HL-60 (cell line): ENCODE data around the gene IL4.

Experiments
- DNase-seq, 2 experiments: peaks; one replicate each; pipeline ENCODE4 v3.0.0-alpha.2; 2010 to 2020; ENCODE audit warnings: low read depth in 1 of 2, low spot score in 1 of 2
- H3K27ac ChIP-seq: fragments of 250-450 bp; sonication (Bioruptor Pico); replicated peaks from 2 replicates; pipeline ENCODE4 v1.5.1; 2020; ENCODE audit warnings: mild to moderate bottlenecking, moderate library complexity
- H3K27me3 ChIP-seq: fragments of 250-450 bp; sonication (Bioruptor Pico); 2 replicates; pipeline ENCODE4 v1.5.1; 2021; ENCODE audit warnings: mild to moderate bottlenecking, moderate library complexity; ENCODE audit not compliant: insufficient read depth, poor library complexity, severe bottlenecking
- H3K4me3 ChIP-seq: replicated peaks from 2 replicates; pipeline ENCODE4 v1.5.1; 2011; ENCODE audit warnings: mild to moderate bottlenecking, control low read depth, low read length; ENCODE audit not compliant: insufficient read depth
- CTCF ChIP-seq: IDR thresholded peaks from one replicate; pipeline ENCODE4 v1.5.1; 2011; ENCODE audit warnings: low read length, control low read depth, inconsistent platforms; ENCODE audit not compliant: insufficient read depth
- GABPA ChIP-seq: IDR thresholded peaks from 2 replicates; pipeline ENCODE4 v1.6.1; 2012; ENCODE audit warnings: low read depth
- POLR2AphosphoS5 ChIP-seq: IDR thresholded peaks from 2 replicates; pipeline ENCODE4 v1.6.1; 2012; ENCODE audit warnings: low read depth
- REST ChIP-seq: IDR thresholded peaks from 2 replicates; pipeline ENCODE4 v1.6.1; 2012; ENCODE audit warnings: low read depth; ENCODE audit not compliant: insufficient replicate concordance
- SPI1 ChIP-seq: IDR thresholded peaks from 2 replicates; pipeline ENCODE4 v1.6.1; 2012; ENCODE audit warnings: low read depth, mild to moderate bottlenecking, borderline replicate concordance

Gene IL4

GRCh38 chr5:132664696-132665209, 9.0 kb upstream of the IL4 start:
- TF ChIP-seq CTCF (no peak), GABPA (no peak), POLR2AphosphoS5 (no peak), REST (no peak), SPI1 (no peak)

GRCh38 chr5:132665574-132666080, 8.2 kb upstream of the IL4 start:
- no peak overlapping the region for H3K27ac ChIP-seq
- no peaks in the 10 kb centered on the region for H3K27me3 ChIP-seq
- TF ChIP-seq POLR2AphosphoS5, result no peak
- no peak for TF ChIP-seq GABPA
- no peak for TF ChIP-seq SPI1
- no peak for TF ChIP-seq REST
- TF ChIP-seq CTCF, result no peak
- H3K4me3 ChIP-seq, result no peak overlapping the region
- DNase-seq, result no peak

More at GRCh38 chr5:132664696-132665209, 9.0 kb upstream of the IL4 start:
- Histone ChIP-seq H3K27ac (no peak overlapping the region), H3K4me3 (no peak overlapping the region), H3K27me3 (no peaks in the 10 kb centered on the region)
- no peak for DNase-seq

- DNase-seq, result no peak
- Histone ChIP-seq H3K4me3 (no peak overlapping the region), H3K27me3 (no peaks in the 10 kb centered on the region), H3K27ac (no peak overlapping the region)
- TF ChIP-seq SPI1 (no peak), REST (no peak), GABPA (no peak), CTCF (no peak), POLR2AphosphoS5 (no peak)
Measured at GRCh38 chr5:132666310-132667123, 7.3 kb upstream of the IL4 start.
